Ovary (tissue), 9 donors: ENCODE data around the gene REM2. TPM values are rescaled to one million over a fixed set of nuclear protein-coding genes. Genes with fewer than 3 reads are reported as not detected.

Source experiments
- DNase-seq, 5 donors: peaks; one replicate each; pipeline ENCODE4 v3.0.0-alpha.2; 2019 to 2020
- H3K27ac ChIP-seq, 2 donors: fragments of 200-600 bp; one replicate each; pipeline versions ENCODE4 v1.5.1 to v1.8.0; 2019 to 2022
- H3K27me3 ChIP-seq: fragments of 200-600 bp; one replicate; pipeline ENCODE4 v1.8.0; 2022
- H3K36me3 ChIP-seq: fragments of 200-600 bp; sonication (generic); one replicate; pipeline ENCODE4 v1.5.1; 2019
- H3K4me1 ChIP-seq: one replicate; pipeline ENCODE4 v1.8.1; 2013; ENCODE audit warnings: mild to moderate bottlenecking, moderate library complexity; ENCODE audit not compliant: insufficient read depth
- H3K4me3 ChIP-seq: fragments of 200-600 bp; sonication (generic); one replicate; pipeline ENCODE4 v1.5.1; 2017
- H3K9me3 ChIP-seq, 2 donors: fragments of 200-600 bp in 1 of 2; sonication (generic) in 1 of 2; one replicate each; pipeline versions ENCODE4 v1.5.1 to v1.8.1; 2013 to 2019; ENCODE audit warnings: mild to moderate bottlenecking in 1 of 2, moderate library complexity in 1 of 2
- EP300 ChIP-seq: sonication (generic); formaldehyde crosslinking; IDR thresholded peaks from one replicate; pipeline ENCODE4 v1.6.1; 2017; ENCODE audit warnings: antibody characterized with exemption
- POLR2A ChIP-seq: fragments of 450-650 bp; IDR thresholded peaks from one replicate; pipeline ENCODE4 v1.6.1; 2017; ENCODE audit warnings: antibody characterized with exemption, mild to moderate bottlenecking, moderate library complexity
- WGBS, 3 donors: extraction: QIAGEN DNeasy Blood & Tissue Kit in 1 of 3; methylation state at CpG; one replicate each; pipeline versions ENCODE4 v1.1.5 to v1.1.7; 2013 to 2017; 5-methylcytosine and 5-hydroxymethylcytosine counted together
- intact Hi-C, 4 donors: fragments of 100-400 bp; cut with DNase I; formaldehyde crosslinking; loops; one replicate each; pipeline versions ENCODE4 v1.11.0 to v1.15.1; 2022 to 2023
- polyA plus RNA-seq, 2 donors: library from polyadenylated mRNA; stranded (reverse); fragments of 200-250 nt in 1 of 2; fragments of 350-450 nt in 1 of 2; fragmentation: Illumina TruSeq in 1 of 2; extraction: RNeasy Lipid Tissue Mini Kit (QIAGEN cat#74804) in 1 of 2; gene quantifications; one replicate each; pipeline ENCODE4 v1.2.3, GENCODE V29; 2013 to 2014
- total RNA-seq, 7 donors: library from RNA; depleted of rRNA in 2 of 7; stranded (reverse); fragments of >200 nt in 2 of 7; fragmentation: NEBNext Ultra II Directional in 3 of 7; extraction: Animal tissue kit (Norgen Biotek cat#: 25700) in 3 of 7; gene quantifications; one replicate each; pipeline versions ENCODE4 v1.1.0 to v1.2.4, GENCODE V29; 2016 to 2023
- TF ChIP-seq, protein P1 (sequence below), 3 donors: fragments of 450-650 bp in 2 of 3; fragments of 200-600 bp in 1 of 3; IDR thresholded peaks; one replicate each; pipeline versions ENCODE4 v1.5.1 to v1.8.0; 2016 to 2022; ENCODE audit warnings: antibody characterized with exemption in 3 of 3, mild to moderate bottlenecking in 1 of 3
- donor health status: DM: no; HTN: no; CAD: no; lungs with moderate emphysema.
- donor health status: DM: no; HTN: no; CAD: no.
- donor health status: Bipolar disorder and iron deficiency.
- donor health status: DM: yes; HTN: yes; CAD: no.
- donor health status: DM: no; HTN: no; CAD: no.
- donor health status: DM: yes; HTN: yes; CAD: no.

Gene REM2
- total and polyA plus RNA-seq, 9 donors, result 0.12 to 1.1 (median 0.66) TPM

DNA sequence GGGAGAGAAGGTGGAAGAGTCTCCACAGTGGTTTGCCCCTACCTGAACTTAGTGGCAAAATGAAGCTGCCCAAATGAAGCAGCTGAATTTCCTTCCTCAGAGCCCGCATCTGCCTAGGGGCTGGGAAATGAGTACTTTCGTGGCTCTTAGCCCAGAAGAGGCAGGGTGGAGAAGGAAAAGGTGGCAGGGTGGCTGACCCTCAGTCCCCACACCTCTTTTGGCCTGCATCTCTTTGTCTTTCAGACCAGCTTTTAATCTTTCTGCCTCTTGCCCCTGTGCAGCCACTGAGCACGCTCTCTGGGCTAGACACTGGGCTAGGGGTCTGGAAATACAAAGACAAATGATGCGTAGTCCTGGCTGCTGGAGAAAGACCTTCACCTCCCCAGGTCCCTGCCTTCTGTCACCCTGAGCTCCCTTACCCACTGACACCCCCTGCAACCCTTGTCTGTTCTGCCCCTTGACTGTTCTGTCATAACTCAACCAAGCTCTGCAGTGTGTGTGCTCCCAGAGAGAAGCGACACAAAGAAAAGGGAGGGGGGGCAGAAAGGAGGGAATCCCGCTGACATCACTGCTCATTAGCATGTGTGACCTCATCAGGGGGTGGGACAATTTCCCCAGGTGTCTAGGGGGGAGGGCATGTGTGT, 371 bp upstream of the REM2 start:
- Histone ChIP-seq H3K27me3 (no peaks in the 10 kb centered on the region), H3K4me3 (no peak overlapping the region), H3K4me1 (peaks cover 3% of the 10 kb centered on the region), H3K36me3 (no peaks in the 10 kb centered on the region), H3K9me3 (no peaks in the 10 kb centered on the region), H3K27ac (no peak overlapping the region)
- TF ChIP-seq, protein P1, sequence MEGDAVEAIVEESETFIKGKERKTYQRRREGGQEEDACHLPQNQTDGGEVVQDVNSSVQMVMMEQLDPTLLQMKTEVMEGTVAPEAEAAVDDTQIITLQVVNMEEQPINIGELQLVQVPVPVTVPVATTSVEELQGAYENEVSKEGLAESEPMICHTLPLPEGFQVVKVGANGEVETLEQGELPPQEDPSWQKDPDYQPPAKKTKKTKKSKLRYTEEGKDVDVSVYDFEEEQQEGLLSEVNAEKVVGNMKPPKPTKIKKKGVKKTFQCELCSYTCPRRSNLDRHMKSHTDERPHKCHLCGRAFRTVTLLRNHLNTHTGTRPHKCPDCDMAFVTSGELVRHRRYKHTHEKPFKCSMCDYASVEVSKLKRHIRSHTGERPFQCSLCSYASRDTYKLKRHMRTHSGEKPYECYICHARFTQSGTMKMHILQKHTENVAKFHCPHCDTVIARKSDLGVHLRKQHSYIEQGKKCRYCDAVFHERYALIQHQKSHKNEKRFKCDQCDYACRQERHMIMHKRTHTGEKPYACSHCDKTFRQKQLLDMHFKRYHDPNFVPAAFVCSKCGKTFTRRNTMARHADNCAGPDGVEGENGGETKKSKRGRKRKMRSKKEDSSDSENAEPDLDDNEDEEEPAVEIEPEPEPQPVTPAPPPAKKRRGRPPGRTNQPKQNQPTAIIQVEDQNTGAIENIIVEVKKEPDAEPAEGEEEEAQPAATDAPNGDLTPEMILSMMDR (IDR thresholded peaks at IDR 0.05), result no peak
- no peak for TF ChIP-seq POLR2A
- no peak for TF ChIP-seq EP300
- intact Hi-C loops, result no loop called here
- WGBS, 3 donors, result 10 to 17% (median 12%) methylated on average over 6 of the region's 6 CpGs
- peak in 3 of 5 donors; percentile 32 to 56 (median 47) for DNase-seq

DNA sequence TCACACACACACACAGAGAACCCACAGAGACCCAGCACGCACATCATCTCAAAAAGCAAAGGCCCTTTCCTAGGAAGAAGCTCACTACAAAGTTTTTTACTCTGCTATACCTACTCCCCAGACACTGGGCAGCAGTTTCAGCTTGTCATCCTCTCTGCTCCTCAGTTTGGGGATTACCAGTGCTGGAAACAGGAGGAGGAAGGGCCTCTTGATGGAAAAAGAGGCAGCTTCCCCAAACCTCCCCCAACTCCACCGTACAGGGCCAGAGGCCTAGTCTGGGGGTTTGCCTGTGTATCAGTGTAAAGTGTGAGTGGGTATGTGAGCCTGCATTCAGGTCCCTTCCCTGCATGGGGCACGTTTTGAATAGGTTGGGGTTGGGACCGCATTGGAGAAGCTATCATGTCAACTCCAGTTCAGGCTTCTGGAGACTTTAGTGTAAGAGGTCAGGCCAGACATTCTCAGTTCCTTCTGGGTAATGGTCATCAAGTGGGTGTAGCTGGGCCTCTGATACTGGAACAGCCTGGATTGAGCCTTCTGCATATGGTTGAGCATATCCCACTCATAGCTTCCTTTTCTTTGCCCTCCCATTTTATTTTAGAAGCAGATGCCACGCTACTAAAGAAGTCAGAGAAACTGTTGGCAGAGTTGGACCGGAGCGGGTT, 1.2 kb downstream of the REM2 start:
- H3K27me3 ChIP-seq, result no peaks in the 10 kb centered on the region
- no peak for DNase-seq
- no peaks in the 10 kb centered on the region for H3K9me3 ChIP-seq
- H3K27ac ChIP-seq, result no peak overlapping the region
- WGBS, 3 donors, result 84 to 88% (median 85%) methylated on average over 7 of the region's 7 CpGs
- no peak for TF ChIP-seq EP300
- no peak for TF ChIP-seq POLR2A
- TF ChIP-seq, protein P1 (IDR thresholded peaks at IDR 0.05), result no peak
- no peaks in the 10 kb centered on the region for H3K36me3 ChIP-seq
- H3K4me3 ChIP-seq, result no peak overlapping the region
- intact Hi-C loops, result no loop called here
- H3K4me1 ChIP-seq, result peaks cover 8% of the 10 kb centered on the region

DNA sequence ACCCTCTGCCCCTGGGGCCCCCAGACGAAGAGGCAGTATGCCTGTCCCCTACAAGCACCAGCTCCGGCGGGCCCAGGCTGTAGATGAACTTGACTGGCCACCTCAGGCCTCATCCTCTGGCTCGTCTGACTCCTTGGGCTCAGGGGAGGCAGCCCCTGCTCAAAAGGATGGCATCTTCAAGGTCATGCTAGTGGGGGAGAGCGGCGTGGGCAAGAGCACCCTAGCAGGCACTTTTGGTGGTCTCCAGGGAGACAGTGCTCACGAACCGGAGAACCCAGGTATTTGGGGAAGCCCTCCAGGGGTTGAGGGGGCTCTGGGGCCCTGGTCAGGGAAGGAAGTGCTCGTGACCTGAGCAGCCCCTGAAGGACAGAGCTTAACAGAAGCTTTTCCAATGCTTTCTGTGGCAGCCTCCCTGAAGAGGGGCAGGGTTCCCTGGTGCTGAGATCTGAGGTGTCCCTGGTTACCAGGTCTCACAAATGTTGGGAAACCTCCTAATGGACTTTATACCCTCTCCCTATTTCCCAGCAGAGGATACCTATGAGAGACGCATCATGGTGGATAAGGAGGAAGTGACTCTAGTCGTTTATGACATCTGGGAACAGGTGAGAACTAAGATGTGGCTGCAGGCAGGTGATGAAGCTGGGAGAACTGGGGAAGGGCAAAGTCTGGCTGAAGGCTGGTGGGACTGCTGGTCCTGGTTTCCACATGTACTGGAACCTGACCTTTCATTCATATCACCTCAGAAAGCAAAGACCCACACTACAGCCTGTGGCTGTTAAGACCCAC, 1.9 kb downstream of the REM2 start:
- WGBS, 3 donors, result 88 to 89% (median 89%) methylated on average over 11 of the region's 11 CpGs
- intact Hi-C loops, result no loop called here
- no peak overlapping the region for H3K27ac ChIP-seq
- H3K9me3 ChIP-seq, result no peaks in the 10 kb centered on the region
- H3K4me3 ChIP-seq, result no peak overlapping the region
- no peaks in the 10 kb centered on the region for H3K27me3 ChIP-seq
- TF ChIP-seq, protein P1 (IDR thresholded peaks at IDR 0.05), result no peak
- TF ChIP-seq EP300 (no peak), POLR2A (no peak)
- DNase-seq, result no peak
- H3K4me1 ChIP-seq, result peaks cover 8% of the 10 kb centered on the region
- H3K36me3 ChIP-seq, result no peaks in the 10 kb centered on the region

DNA sequence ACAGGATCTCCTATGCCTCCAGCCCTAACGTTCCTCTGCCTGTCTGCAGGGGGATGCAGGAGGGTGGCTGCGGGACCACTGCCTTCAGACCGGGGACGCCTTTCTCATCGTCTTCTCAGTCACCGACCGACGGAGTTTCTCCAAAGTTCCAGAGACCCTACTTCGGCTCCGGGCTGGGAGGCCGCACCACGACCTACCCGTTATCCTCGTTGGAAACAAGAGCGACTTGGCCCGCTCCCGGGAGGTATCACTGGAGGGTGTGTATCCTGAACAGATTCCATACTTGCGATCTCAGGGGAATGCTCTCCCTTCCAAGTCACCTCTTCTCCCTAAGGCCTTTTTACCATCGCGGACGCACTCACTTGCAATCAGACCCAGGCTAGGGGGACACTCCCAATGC, 3.0 kb downstream of the REM2 start:
- H3K4me1 ChIP-seq, result peaks cover 8% of the 10 kb centered on the region
- intact Hi-C loops, result no loop called here
- no peak overlapping the region for H3K27ac ChIP-seq
- H3K36me3 ChIP-seq, result no peaks in the 10 kb centered on the region
- H3K4me3 ChIP-seq, result peak overlapping the region; percentile 51
- peak in 3 of 5 donors; percentile 25 to 52 (median 39) for DNase-seq
- H3K27me3 ChIP-seq, result no peaks in the 10 kb centered on the region
- no peak for TF ChIP-seq EP300
- no peak for TF ChIP-seq POLR2A
- TF ChIP-seq, protein P1 (IDR thresholded peaks at IDR 0.05), result no peak
- no peaks in the 10 kb centered on the region for H3K9me3 ChIP-seq
- WGBS, 3 donors, result 86 to 93% (median 87%) methylated on average over 21 of the region's 21 CpGs
